Measurements from ENCODE around the gene HMCN1. TPM values are rescaled to one million over a fixed set of nuclear protein-coding genes. Genes with fewer than 3 reads are reported as not detected.

Gene HMCN1
- total RNA-seq, 1 experiment from 2014 or later, result 0.63 TPM

- Histone ChIP-seq H3K79me2 (ENCODE audit: low read length) (no peaks in the 10 kb centered on the region), H3K4me3 (ENCODE audit: low read length) (no peak overlapping the region), H3K4me1 (ENCODE audit: low read length) (no peaks in the 10 kb centered on the region), H3K9ac (ENCODE audit: low read length) (no peak overlapping the region), H3K27ac (ENCODE audit: low read length) (no peak overlapping the region), H3K27me3 (ENCODE audit: low read length) (0 out of 2 replicates have a peak, but pooled peaks cover 3% of the 10 kb centered on the region), H4K20me1 (ENCODE audit: insufficient read depth, low read depth, low read length) (no peaks in the 10 kb centered on the region), H3K4me2 (ENCODE audit: low read depth, low read length, poor library complexity, severe bottlenecking) (no peak overlapping the region), H3K9me2 (replicated peaks; ENCODE audit: insufficient read depth, low read length) (no peaks in the 10 kb centered on the region), H2AFZ (ENCODE audit: low read length) (no peak overlapping the region), H3K9me3 (ENCODE audit: low read length) (no peaks in the 10 kb centered on the region), H3K36me3 (ENCODE audit: insufficient read depth, low read length) (no peaks in the 10 kb centered on the region)
- DNase-seq, result no peak
Observed at GRCh38 chr1:185745165-185745564, 11.0 kb downstream of the HMCN1 start.

DNA sequence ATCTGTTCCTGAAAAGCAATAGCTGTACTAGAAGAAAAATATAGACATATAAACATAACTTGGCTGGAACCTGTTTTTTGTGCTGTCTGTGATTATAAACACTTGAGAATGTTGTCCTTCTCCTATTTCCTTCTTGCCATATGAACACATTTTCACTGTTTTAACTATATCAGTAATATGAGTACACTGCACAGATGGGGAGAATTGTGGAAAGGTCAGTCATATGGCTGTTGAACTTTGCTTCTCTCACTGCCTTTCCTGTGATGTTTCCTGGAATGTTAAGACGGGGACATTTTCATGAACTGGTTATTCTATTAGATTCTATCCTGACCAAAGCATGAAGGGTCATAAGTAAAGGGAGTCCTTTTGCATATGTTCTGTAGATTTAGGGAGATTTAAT is 24.9 kb downstream of the HMCN1 start:
- no peak overlapping the region for H3K27ac ChIP-seq (ENCODE audit: low read length)
- H3K4me1 ChIP-seq (ENCODE audit: low read length), result no peaks in the 10 kb centered on the region
- no peaks in the 10 kb centered on the region for H3K9me2 ChIP-seq (replicated peaks; ENCODE audit: insufficient read depth, low read length)
- no peak overlapping the region for H3K4me3 ChIP-seq (ENCODE audit: low read length)
- no peaks in the 10 kb centered on the region for H3K27me3 ChIP-seq (ENCODE audit: low read length)
- no peak overlapping the region for H3K9ac ChIP-seq (ENCODE audit: low read length)
- H3K9me3 ChIP-seq (ENCODE audit: low read length), result no peaks in the 10 kb centered on the region
- no peak for DNase-seq
- H3K4me2 ChIP-seq (ENCODE audit: low read depth, low read length, poor library complexity, severe bottlenecking), result no peak overlapping the region
- H3K79me2 ChIP-seq (ENCODE audit: low read length), result no peaks in the 10 kb centered on the region
- no peaks in the 10 kb centered on the region for H4K20me1 ChIP-seq (ENCODE audit: insufficient read depth, low read depth, low read length)
- H2AFZ ChIP-seq (ENCODE audit: low read length), result no peak overlapping the region
- H3K36me3 ChIP-seq (ENCODE audit: insufficient read depth, low read length), result no peaks in the 10 kb centered on the region

DNA sequence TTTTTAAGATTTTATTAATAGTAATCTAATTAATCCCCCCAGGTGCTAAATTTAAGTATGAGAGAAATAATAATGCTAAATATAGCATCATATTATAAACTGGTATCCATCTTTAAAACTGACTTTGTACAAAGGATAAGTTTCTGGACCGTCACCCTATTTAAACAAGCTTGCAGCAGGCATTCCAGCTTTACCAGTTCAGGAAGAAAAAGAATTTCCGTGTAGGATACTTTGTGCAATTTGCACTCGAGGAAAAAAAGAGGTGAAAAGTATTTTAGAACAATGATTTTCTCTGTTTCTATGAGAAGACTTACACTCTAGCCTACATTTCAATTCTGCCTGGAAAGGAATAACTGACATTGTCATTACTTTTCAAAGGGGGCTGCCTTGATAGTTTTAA is 27.6 kb downstream of the HMCN1 start:
- Histone ChIP-seq H3K79me2 (ENCODE audit: low read length) (no peaks in the 10 kb centered on the region), H3K9me3 (ENCODE audit: low read length) (no peaks in the 10 kb centered on the region), H3K27ac (ENCODE audit: low read length) (no peak overlapping the region), H3K36me3 (ENCODE audit: insufficient read depth, low read length) (no peaks in the 10 kb centered on the region), H3K9ac (ENCODE audit: low read length) (no peak overlapping the region), H3K4me1 (ENCODE audit: low read length) (no peaks in the 10 kb centered on the region), H3K4me2 (ENCODE audit: low read depth, low read length, poor library complexity, severe bottlenecking) (no peak overlapping the region), H3K4me3 (ENCODE audit: low read length) (no peak overlapping the region), H4K20me1 (ENCODE audit: insufficient read depth, low read depth, low read length) (no peaks in the 10 kb centered on the region), H2AFZ (ENCODE audit: low read length) (no peak overlapping the region), H3K27me3 (ENCODE audit: low read length) (no peaks in the 10 kb centered on the region), H3K9me2 (replicated peaks; ENCODE audit: insufficient read depth, low read length) (no peaks in the 10 kb centered on the region)
- no peak for DNase-seq

DNA sequence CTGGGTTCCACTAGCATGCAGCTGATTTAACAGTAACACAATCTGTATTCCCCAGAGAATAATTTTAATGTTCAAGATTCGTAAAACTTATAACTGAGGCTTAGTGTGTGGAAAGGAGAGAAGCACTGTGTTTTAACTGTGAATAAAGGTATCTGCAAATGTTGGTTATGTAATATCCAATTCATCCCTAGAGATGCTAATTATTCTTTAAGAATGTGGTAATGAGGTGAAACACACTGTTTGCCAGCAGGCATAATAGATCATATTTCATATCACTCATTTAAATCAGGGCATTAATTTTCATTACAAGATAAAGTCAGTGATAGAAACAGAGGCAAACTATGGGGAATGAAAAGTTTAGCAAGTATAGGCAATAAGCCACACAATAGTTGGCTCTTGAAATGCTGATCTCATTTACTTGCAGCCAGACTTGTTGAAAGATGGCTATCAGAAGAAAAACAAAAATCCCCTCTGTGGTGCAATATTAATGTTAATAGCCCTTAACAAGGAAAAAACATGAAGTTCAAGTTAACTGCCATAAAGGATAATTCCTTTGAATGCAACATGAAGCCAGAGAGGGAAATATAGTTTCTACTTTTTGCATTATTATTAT is 33.4 kb downstream of the HMCN1 start:
- no peak overlapping the region for H3K4me2 ChIP-seq (ENCODE audit: low read depth, low read length, poor library complexity, severe bottlenecking)
- no peaks in the 10 kb centered on the region for H4K20me1 ChIP-seq (ENCODE audit: insufficient read depth, low read depth, low read length)
- DNase-seq, result no peak

DNA sequence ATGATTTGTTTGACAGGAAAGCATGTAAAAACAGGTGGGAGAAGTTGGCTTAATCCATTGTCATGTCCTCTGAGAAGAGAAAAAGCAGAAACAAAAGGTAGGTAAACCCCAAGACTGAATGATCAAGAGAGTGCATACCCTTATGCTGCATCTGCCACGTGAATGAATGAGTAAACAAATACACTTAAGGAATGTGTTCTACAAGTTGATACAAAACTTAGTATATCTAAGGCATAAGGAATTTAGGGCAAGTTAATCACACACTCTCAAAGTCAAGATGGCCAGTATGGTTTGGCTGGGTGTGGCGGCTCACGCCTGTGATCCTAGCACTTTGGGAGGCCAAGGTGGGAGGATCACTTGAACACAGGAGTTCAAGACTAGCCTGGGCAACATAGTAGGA is 34.2 kb downstream of the HMCN1 start:
- H3K4me3 ChIP-seq (ENCODE audit: low read length), result no peak overlapping the region
- no peak for DNase-seq
- H3K79me2 ChIP-seq (ENCODE audit: low read length), result no peaks in the 10 kb centered on the region

More for the DNA sequence above, 33.4 kb downstream of the HMCN1 start:
- no peaks in the 10 kb centered on the region for H3K36me3 ChIP-seq (ENCODE audit: insufficient read depth, low read length)
- no peak overlapping the region for H2AFZ ChIP-seq (ENCODE audit: low read length)
- H3K27me3 ChIP-seq (ENCODE audit: low read length), result no peaks in the 10 kb centered on the region
- H3K9me3 ChIP-seq (ENCODE audit: low read length), result no peaks in the 10 kb centered on the region
- H3K4me1 ChIP-seq (ENCODE audit: low read length), result no peaks in the 10 kb centered on the region
- H3K27ac ChIP-seq (ENCODE audit: low read length), result no peak overlapping the region
- no peak overlapping the region for H3K4me3 ChIP-seq (ENCODE audit: low read length)
- H3K9ac ChIP-seq (ENCODE audit: low read length), result no peak overlapping the region
- no peaks in the 10 kb centered on the region for H3K9me2 ChIP-seq (replicated peaks; ENCODE audit: insufficient read depth, low read length)
- H3K79me2 ChIP-seq (ENCODE audit: low read length), result no peaks in the 10 kb centered on the region

GRCh38 chr1:185769136-185769535 is 34.9 kb downstream of the HMCN1 start:
- H3K27ac ChIP-seq (ENCODE audit: low read length), result no peak overlapping the region
- no peaks in the 10 kb centered on the region for H4K20me1 ChIP-seq (ENCODE audit: insufficient read depth, low read depth, low read length)
- H3K9me3 ChIP-seq (ENCODE audit: low read length), result no peaks in the 10 kb centered on the region
- no peak overlapping the region for H2AFZ ChIP-seq (ENCODE audit: low read length)
- H3K79me2 ChIP-seq (ENCODE audit: low read length), result no peaks in the 10 kb centered on the region
- H3K27me3 ChIP-seq (ENCODE audit: low read length), result no peaks in the 10 kb centered on the region
- H3K4me1 ChIP-seq (ENCODE audit: low read length), result no peaks in the 10 kb centered on the region
- no peak overlapping the region for H3K4me2 ChIP-seq (ENCODE audit: low read depth, low read length, poor library complexity, severe bottlenecking)
- H3K36me3 ChIP-seq (ENCODE audit: insufficient read depth, low read length), result no peaks in the 10 kb centered on the region
- no peak for DNase-seq
- no peak overlapping the region for H3K9ac ChIP-seq (ENCODE audit: low read length)
- no peak overlapping the region for H3K4me3 ChIP-seq (ENCODE audit: low read length)
- no peaks in the 10 kb centered on the region for H3K9me2 ChIP-seq (replicated peaks; ENCODE audit: insufficient read depth, low read length)

More for the DNA sequence above, 34.2 kb downstream of the HMCN1 start:
- Histone ChIP-seq H3K27me3 (ENCODE audit: low read length) (no peaks in the 10 kb centered on the region), H3K9me3 (ENCODE audit: low read length) (no peaks in the 10 kb centered on the region), H3K4me2 (ENCODE audit: low read depth, low read length, poor library complexity, severe bottlenecking) (no peak overlapping the region), H3K36me3 (ENCODE audit: insufficient read depth, low read length) (no peaks in the 10 kb centered on the region), H2AFZ (ENCODE audit: low read length) (no peak overlapping the region), H3K9ac (ENCODE audit: low read length) (no peak overlapping the region), H3K4me1 (ENCODE audit: low read length) (no peaks in the 10 kb centered on the region), H3K27ac (ENCODE audit: low read length) (no peak overlapping the region), H4K20me1 (ENCODE audit: insufficient read depth, low read depth, low read length) (no peaks in the 10 kb centered on the region), H3K9me2 (replicated peaks; ENCODE audit: insufficient read depth, low read length) (no peaks in the 10 kb centered on the region)

DNA sequence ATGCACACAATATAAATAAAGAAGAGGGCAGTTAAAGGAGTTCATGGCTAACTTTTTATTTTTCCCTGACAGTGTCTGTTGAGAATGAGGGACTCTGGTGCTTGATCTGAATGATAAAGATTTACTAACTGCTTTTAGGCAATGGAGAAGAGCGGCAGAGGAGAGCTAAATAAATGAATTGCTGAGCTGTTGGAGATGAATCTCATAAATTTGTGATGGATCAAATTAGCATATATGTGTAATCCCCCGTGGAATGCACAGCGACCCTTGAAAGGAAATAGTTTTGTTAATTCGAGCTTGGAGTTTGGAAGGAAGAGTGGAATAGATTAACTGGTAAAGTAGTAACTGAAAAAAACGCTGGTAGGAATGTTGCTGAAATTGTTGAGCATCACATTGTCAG is 40.2 kb downstream of the HMCN1 start:
- no peaks in the 10 kb centered on the region for H3K27me3 ChIP-seq (ENCODE audit: low read length)
- H3K4me1 ChIP-seq (ENCODE audit: low read length), result no peaks in the 10 kb centered on the region
- H2AFZ ChIP-seq (ENCODE audit: low read length), result no peak overlapping the region
- no peak overlapping the region for H3K9ac ChIP-seq (ENCODE audit: low read length)
- no peaks in the 10 kb centered on the region for H4K20me1 ChIP-seq (ENCODE audit: insufficient read depth, low read depth, low read length)
- no peak overlapping the region for H3K4me2 ChIP-seq (ENCODE audit: low read depth, low read length, poor library complexity, severe bottlenecking)
- no peaks in the 10 kb centered on the region for H3K9me2 ChIP-seq (replicated peaks; ENCODE audit: insufficient read depth, low read length)
- no peaks in the 10 kb centered on the region for H3K79me2 ChIP-seq (ENCODE audit: low read length)
- no peak overlapping the region for H3K27ac ChIP-seq (ENCODE audit: low read length)
- H3K9me3 ChIP-seq (ENCODE audit: low read length), result no peaks in the 10 kb centered on the region
- no peak overlapping the region for H3K4me3 ChIP-seq (ENCODE audit: low read length)
- DNase-seq, result no peak
- H3K36me3 ChIP-seq (ENCODE audit: insufficient read depth, low read length), result no peaks in the 10 kb centered on the region

DNA sequence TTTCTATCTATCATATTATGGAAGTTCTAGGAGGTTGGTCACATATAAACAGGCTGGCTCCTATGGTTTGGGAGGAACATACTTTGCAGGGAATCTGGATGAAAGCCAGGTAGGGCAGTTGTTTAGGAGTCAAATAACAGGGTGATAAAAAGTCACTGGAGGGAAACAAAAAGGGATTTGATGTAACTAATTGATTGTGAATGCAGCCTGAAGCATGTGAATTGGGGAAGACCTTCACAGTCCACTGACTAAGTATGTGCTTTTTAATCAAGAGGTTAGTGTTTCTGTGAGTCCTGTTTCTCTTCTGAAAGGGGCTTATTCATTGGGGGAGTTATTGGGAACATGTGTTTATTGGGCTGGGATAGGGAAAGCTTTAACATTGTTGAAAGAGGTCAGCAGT is 41.3 kb downstream of the HMCN1 start:
- DNase-seq, result no peak
- Histone ChIP-seq H3K4me1 (ENCODE audit: low read length) (no peaks in the 10 kb centered on the region), H4K20me1 (ENCODE audit: insufficient read depth, low read depth, low read length) (no peaks in the 10 kb centered on the region), H3K9ac (ENCODE audit: low read length) (no peak overlapping the region), H3K9me2 (replicated peaks; ENCODE audit: insufficient read depth, low read length) (no peaks in the 10 kb centered on the region), H2AFZ (ENCODE audit: low read length) (no peak overlapping the region), H3K4me2 (ENCODE audit: low read depth, low read length, poor library complexity, severe bottlenecking) (no peak overlapping the region), H3K36me3 (ENCODE audit: insufficient read depth, low read length) (no peaks in the 10 kb centered on the region), H3K9me3 (ENCODE audit: low read length) (no peaks in the 10 kb centered on the region), H3K79me2 (ENCODE audit: low read length) (no peaks in the 10 kb centered on the region), H3K27ac (ENCODE audit: low read length) (no peak overlapping the region), H3K27me3 (ENCODE audit: low read length) (no peaks in the 10 kb centered on the region), H3K4me3 (ENCODE audit: low read length) (no peak overlapping the region)

DNA sequence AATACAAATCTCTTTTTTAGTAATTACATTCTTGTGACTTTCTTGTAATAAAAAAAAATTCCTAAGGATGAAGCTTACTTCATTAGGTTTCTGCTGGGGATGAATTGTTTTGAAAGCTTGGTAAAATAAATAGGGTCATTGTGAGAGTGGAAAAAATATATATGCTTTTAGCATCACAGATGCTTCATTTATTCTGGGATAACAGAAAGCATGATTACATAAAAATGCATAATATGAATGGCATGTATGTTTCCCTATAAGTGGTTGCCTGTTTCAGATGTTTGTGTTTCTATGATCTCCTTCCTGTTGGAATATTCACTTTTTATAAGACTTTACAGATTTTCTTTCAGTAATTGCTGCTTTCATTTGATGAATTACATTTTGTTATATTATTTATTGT is 42.3 kb downstream of the HMCN1 start:
- Histone ChIP-seq H3K27ac (ENCODE audit: low read length) (no peak overlapping the region), H3K9me2 (replicated peaks; ENCODE audit: insufficient read depth, low read length) (no peaks in the 10 kb centered on the region), H3K79me2 (ENCODE audit: low read length) (no peaks in the 10 kb centered on the region), H3K4me2 (ENCODE audit: low read depth, low read length, poor library complexity, severe bottlenecking) (no peak overlapping the region), H3K36me3 (ENCODE audit: insufficient read depth, low read length) (no peaks in the 10 kb centered on the region), H3K9me3 (ENCODE audit: low read length) (no peaks in the 10 kb centered on the region), H2AFZ (ENCODE audit: low read length) (no peak overlapping the region), H3K4me1 (ENCODE audit: low read length) (no peaks in the 10 kb centered on the region), H3K27me3 (ENCODE audit: low read length) (no peaks in the 10 kb centered on the region), H3K9ac (ENCODE audit: low read length) (no peak overlapping the region), H4K20me1 (ENCODE audit: insufficient read depth, low read depth, low read length) (no peaks in the 10 kb centered on the region), H3K4me3 (ENCODE audit: low read length) (no peak overlapping the region)
- no peak for DNase-seq

All from Karpas-422 (cell line).